ENCODE data around the gene AP1AR.

AP1AR gene

GRCh38 chr4:112222219-112222955 lies 9.2 kb upstream of the AP1AR start:
- DNase-seq (ENCODE audit: low spot score), result no peak

- no peak for DNase-seq (ENCODE audit: low spot score)
Measured at GRCh38 chr4:112225157-112225556, 6.4 kb upstream of the AP1AR start.

DNA sequence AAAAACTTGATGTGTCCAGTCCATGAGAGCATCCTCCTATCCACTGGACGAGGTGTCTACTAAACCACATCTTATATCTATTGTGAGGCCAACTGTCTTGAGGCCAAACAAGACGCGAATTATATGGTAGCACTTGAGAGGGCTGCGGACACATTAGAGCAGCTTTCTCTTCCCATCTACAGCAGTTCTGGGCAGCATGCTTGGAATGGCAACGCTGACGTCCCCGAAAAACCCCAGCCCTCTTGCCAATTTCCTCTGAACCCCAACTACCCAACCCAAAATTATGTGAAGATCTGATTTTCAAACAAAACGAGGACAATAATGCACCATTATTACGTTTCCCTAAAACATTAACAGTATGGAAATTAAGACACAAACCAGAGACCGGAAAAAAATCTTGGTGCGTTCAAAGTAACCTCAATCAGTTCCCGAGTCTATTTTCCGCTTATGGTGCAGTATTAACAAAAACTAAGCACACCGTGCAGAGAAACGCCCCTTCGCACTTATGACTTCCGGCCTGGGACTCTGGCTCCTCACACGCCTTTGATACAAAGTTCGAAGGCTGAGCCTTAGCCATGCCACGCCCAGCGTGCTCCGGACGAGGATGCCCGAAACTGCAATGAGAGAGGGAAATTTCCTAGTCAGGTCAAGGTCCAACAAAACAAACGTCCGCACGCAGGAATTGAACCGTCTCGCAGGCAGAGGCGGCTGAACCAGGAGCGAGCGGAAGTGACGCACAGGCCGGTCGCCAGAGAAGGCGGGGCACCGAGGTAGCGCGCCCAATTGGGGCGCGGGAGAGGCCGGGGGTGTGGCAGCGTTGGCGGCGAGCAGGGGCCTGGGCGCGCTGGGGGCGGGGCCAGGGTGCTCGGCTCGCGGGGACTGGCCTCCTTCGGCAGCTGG lies 458 bp upstream of the AP1AR start:
- DNase-seq (ENCODE audit: low spot score), result peak; percentile 95

- DNase-seq (ENCODE audit: low spot score), result peak; percentile 72
Measured at GRCh38 chr4:112234952-112235609, 3.5 kb downstream of the AP1AR start.

- no peak for DNase-seq (ENCODE audit: low spot score)
Measured at GRCh38 chr4:112236040-112236439, 4.5 kb downstream of the AP1AR start.

DNA sequence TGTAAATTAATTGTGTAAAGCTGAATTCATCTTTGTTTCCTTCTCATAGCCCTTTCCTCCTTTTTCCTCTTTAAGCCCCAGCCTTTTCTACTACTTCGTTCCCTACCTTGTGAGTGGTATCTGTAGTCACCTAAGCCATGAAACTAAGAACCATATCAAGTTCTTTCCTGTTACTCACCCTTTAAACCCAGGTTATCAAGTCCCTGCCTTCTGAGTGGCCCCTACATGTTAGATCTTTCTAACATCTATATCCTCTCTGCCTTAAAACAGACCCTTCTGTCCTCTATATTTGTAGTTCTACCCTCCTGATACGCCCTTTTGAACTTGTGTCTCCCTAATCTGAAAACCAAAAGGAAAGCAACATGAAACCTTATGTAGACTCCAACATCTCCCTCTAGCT lies 7.2 kb downstream of the AP1AR start:
- no peak for DNase-seq (ENCODE audit: low spot score)

- no peak for DNase-seq (ENCODE audit: low spot score)
Measured at GRCh38 chr4:112245383-112245782, 13.8 kb downstream of the AP1AR start.

GRCh38 chr4:112247021-112247420 lies 15.4 kb downstream of the AP1AR start:
- no peak for DNase-seq (ENCODE audit: low spot score)

DNA sequence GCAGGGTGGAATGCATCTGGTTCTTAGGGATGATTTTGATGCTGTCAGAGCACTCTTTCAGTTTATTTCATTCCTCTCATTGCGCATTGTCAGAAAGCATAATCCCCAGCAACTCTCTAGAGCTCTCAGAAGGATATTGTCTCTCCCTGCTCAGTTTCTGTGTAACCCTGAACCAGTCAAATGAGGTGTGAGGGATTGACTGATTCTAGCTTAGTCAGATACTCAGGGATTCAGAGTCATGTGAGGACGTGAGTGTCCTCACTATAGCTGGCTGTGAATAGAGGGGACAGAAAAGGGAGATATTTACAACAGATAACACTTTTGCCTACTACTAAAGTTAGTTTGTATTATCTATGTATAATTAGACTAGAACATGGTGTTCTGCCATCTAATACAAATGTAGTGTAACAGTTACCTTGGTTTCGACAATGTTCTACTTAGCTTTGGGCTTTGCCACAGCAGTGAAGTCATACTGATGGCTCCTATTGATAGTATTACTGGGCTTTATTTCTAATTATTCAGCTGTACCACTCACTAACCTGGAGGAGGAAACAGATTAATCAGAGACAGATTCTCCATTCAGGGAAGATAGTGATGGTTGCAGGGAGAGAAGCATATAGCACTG lies 19.5 kb downstream of the AP1AR start:
- DNase-seq (ENCODE audit: low spot score), result no peak

- no peak for DNase-seq (ENCODE audit: low spot score)
Measured at GRCh38 chr4:112252234-112252633, 20.6 kb downstream of the AP1AR start.

DNA sequence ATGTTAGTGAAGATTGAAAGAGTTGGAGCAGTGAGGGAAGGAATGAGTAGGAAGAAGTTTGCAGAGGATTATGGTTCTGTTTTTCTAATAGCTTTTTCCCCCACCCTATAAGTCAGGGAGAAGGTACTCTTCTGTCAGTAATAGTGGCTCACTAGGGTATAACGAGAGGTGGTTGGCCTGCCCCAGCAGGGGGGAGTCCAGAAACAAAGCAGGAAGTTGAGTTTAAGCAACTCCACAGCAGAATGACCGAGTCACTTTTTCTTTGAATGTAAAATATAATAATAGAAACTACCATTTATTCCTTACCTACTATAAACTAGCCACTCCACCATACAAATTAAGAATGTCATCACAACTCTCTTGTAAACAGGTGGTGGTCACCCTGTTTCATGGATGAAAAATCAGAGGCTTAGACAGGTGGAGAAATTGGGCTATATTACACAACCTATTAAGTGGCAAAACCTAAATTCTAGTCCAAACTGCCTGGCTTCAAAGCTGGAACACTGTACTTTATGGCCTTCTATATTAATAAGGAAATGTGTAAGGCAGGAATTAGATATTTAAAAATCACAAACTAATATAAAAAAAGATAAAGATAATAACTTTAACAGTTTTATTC lies 21.9 kb downstream of the AP1AR start:
- no peak for DNase-seq (ENCODE audit: low spot score)

DNA sequence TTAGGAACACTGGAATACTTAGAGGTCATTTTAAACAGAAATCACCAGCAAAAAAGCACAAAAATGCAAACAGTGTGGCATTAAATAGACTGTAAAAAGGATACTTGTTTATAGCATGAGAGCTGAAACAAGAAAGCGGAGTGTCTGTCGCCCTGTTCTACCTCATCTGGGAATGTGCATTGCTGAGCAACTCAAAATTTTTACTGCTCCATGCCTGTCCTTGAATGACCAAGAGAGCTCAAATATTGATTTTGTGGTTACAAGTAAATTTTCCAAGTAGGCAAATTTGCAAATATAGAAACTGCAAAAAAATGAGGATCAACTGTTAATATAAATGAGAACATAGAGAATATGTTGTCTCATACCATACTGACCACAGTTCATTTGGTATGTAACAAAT lies 25.5 kb downstream of the AP1AR start:
- DNase-seq (ENCODE audit: low spot score), result no peak

DNA sequence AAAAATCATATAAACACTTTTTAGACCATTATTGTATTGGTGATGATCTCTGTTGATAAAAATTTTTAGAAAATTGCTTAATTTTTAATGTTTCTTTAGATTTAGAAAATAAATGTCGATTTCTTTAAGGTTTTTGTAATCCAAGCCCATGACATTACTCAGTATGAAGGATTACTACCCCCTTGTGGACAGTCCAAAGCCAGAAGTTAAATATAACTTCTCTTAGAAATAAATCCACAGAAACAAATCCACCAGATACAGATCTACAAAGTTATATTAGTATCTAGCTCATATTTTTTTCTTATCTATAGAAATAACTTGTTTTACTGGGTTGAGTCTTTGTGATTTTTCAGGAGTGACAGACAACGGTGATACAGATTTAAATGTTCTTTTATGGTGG lies 35.2 kb downstream of the AP1AR start:
- no peak for DNase-seq (ENCODE audit: low spot score)

DNA sequence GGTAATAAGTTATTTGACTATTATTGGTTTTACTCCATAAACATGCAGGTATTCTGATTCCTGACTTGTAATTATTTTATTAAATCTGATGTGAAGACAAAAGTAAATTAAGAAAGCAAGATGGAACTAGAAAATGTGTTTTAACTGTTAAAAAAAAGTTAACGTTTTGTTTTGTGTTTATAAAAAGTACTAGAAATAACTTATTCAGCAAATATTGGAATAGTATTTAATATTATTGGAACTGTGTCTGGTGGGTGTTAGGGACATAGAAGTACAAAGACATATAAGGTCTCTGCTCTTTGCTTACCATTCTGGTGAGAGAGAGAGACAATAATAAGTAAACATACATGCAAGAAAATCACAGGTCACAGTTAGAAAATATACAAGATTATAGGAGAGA lies 38.5 kb downstream of the AP1AR start:
- no peak for DNase-seq (ENCODE audit: low spot score)

DNA sequence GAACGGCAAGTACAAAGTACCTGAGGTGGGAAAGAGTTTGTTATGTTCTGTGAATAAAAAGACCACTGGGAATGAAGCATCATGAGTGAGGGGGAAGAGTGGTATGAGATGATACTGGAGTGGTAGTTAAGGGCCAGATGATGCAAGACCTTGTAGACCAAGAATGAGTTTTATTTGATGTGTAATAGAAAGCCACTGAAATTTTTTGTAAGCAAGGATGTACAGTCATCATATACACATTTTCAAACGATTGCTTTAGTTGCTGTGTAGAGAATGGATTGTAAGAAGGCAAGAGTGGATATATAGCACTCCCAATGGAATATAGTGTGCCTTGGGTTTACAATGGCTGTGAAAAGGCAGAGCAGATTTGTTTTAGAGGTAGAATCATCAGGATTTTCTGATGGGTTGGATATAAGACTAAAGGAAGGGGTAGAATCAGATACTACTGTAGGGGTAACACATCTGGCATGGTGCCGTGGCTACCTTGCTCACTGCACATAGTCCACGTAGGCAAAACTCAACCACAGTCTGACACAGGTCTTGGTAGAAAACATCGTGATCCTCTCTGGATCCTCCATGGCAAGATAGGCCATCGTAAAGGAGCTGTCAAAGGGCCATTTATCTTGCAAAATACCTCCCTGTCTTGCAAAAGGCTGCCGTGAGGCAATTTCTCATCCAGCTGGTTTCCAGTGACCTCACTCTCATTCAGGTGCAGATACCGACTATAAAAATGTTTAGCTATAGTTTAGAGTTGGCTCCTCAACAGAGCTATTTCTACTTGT lies 39.2 kb downstream of the AP1AR start:
- no peak for DNase-seq (ENCODE audit: low spot score)

- no peak for DNase-seq (ENCODE audit: low spot score)
Measured at GRCh38 chr4:112272292-112272691, 40.7 kb downstream of the AP1AR start.

DNA sequence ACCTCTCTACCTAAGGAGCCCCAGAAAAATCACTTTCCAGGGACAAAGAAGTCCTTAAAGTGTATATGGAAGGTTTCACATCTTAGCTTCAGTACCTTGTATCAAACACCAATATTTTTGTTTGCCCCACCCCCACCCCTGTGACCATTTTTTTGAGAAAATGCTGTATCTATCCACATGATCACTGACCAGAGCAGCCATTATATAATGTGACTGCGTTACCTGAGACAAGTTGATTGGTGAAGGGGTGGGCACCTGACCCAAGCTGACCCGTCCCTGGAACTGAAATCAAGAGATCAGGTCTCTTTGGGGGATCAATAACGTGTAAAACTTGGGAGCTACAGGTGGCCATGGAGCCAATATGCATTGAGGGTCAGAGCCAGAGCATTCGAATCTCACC lies 43.4 kb downstream of the AP1AR start:
- no peak for DNase-seq (ENCODE audit: low spot score)

- no peak for DNase-seq (ENCODE audit: low spot score)
Measured at GRCh38 chr4:112276113-112276512, 44.5 kb downstream of the AP1AR start.

DNA sequence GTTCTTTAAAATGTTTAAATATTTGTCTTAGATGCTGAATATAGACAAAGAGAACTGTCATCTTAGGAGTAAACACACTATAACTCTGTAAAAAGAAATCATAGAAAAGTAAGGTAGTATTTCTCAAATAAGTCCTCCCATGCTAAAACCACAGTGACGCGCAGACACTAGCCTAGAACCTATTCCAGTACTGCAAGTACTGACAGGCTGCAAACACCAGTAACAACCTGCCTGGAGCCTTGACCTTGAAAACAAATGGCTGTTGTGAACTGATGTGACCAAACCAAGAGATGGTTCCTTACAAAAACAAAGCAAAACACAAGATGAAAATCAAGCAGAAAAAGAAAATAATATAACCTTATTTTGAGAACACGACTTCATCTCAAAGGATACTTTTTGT lies 45.6 kb downstream of the AP1AR start:
- DNase-seq (ENCODE audit: low spot score), result no peak

GRCh38 chr4:112277705-112278448 lies 46.3 kb downstream of the AP1AR start:
- DNase-seq (ENCODE audit: low spot score), result no peak

All from CD4-positive, alpha-beta T cell treated with Interleukin-2 at 100 ng/mL for 4 hours (primary cell).